Calu3 (cell line): ENCODE measurements around the gene BTBD1. TPM values are rescaled to one million over a fixed set of nuclear protein-coding genes. Genes with fewer than 3 reads are reported as not detected.
A peak's percentile ranks its signal among the peaks of the same experiment; 100 is the strongest.
"Not testable (repeated sequence)": the region's sequence is repeated elsewhere in the genome, so short reads cannot be mapped to it uniquely, and the experiment has no call there.

ENCODE experiments used
- BruUV-seq: library from RNA; stranded (reverse); fragments of 400-500 nt; replicated peaks from 2 replicates; lab custom pipeline; 2021; lab: Mats Ljungman, UMichigan
- CTCF ChIA-PET: fragments of 300-600 bp; sonication (Branson Sonifier 250); formaldehyde crosslinking; loops from one replicate; lab custom pipeline; 2022; ENCODE audit warnings: antibody characterized with exemption; lab: Charles Lee
- DNase-seq: peaks from one replicate; pipeline ENCODE4 v3.0.0; 2022
- H3K27ac Mint-ChIP-seq: one replicate; pipeline ENCODE4 v1.8.0; 2022; ENCODE audit warnings: mixed read lengths; ENCODE audit not compliant: unreplicated experiment
- H3K27me3 Mint-ChIP-seq: one replicate; pipeline ENCODE4 v1.8.0; 2022; ENCODE audit warnings: mixed read lengths; ENCODE audit not compliant: unreplicated experiment
- H3K36me3 Mint-ChIP-seq: one replicate; pipeline ENCODE4 v1.8.0; 2022; ENCODE audit warnings: mild to moderate bottlenecking, moderate library complexity, mixed read lengths; ENCODE audit not compliant: insufficient read depth, unreplicated experiment
- H3K4me1 Mint-ChIP-seq: one replicate; pipeline ENCODE4 v1.8.0; 2022; ENCODE audit warnings: mild to moderate bottlenecking, low read depth, mixed read lengths; ENCODE audit not compliant: unreplicated experiment
- H3K4me3 Mint-ChIP-seq: one replicate; pipeline ENCODE4 v1.8.0; 2022; ENCODE audit warnings: mild to moderate bottlenecking, low read depth, moderate library complexity, mixed read lengths; ENCODE audit not compliant: unreplicated experiment
- H3K9me3 Mint-ChIP-seq: one replicate; pipeline ENCODE4 v1.8.0; 2022; ENCODE audit warnings: low read depth, mixed read lengths; ENCODE audit not compliant: unreplicated experiment
- intact Hi-C: fragments of 100-400 bp; cut with micrococcal nuclease; formaldehyde crosslinking; loops from one replicate; pipeline ENCODE4 v1.10.0; 2022; ENCODE audit not compliant: unreplicated experiment
- total RNA-seq: library from RNA; stranded (reverse); gene quantifications from 2 replicates; pipeline ENCODE4 v1.2.3, GENCODE V29; 2022
- TF ChIP-seq, protein P1 (sequence below): fragments of 200-600 bp; IDR thresholded peaks from one replicate; pipeline ENCODE4 v1.8.0; 2022; ENCODE audit warnings: antibody characterized with exemption; ENCODE audit not compliant: unreplicated experiment

BTBD1 gene
- total RNA-seq, 1 experiment from 2014 or later = 73.2 TPM

DNA sequence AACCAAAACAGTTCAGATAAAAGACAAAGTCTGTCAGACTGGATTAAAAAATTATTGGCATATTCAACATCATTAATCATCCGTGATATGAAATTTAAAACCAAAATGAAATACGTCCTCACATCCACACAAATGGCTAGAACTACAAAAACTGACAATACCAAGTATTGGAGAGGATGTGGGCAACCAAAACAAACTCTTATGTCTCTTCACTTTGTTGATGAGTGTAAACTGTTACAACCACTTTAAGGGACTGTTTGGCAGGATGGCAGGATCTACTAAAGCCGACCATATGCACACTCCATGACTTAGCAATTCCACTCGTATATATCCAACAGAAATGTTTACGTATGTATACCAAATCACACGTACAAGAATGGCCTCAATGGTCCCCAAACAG is 30.8 kb downstream of the BTBD1 start:
- BruUV-seq = no TSS peak
- TF ChIP-seq, protein P1, sequence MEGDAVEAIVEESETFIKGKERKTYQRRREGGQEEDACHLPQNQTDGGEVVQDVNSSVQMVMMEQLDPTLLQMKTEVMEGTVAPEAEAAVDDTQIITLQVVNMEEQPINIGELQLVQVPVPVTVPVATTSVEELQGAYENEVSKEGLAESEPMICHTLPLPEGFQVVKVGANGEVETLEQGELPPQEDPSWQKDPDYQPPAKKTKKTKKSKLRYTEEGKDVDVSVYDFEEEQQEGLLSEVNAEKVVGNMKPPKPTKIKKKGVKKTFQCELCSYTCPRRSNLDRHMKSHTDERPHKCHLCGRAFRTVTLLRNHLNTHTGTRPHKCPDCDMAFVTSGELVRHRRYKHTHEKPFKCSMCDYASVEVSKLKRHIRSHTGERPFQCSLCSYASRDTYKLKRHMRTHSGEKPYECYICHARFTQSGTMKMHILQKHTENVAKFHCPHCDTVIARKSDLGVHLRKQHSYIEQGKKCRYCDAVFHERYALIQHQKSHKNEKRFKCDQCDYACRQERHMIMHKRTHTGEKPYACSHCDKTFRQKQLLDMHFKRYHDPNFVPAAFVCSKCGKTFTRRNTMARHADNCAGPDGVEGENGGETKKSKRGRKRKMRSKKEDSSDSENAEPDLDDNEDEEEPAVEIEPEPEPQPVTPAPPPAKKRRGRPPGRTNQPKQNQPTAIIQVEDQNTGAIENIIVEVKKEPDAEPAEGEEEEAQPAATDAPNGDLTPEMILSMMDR = no peak

DNA sequence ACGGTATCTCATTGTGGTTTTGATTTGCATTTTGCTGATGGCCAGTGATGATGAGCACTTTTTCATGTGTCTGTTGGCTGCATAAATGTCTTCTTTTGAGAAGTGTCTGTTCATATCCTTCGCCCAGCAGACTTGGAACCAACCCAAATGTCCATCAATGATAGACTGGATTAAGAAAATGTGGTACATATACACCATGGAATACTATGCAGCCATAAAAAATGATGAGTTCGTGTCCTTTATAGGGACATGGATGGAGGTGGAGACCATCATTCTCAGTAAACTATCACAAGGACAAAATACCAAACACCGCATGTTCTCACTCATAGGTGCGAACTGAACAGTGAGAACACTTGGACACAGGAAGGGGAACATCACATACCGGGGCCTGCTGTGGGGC is 35.8 kb downstream of the BTBD1 start:
- BruUV-seq, H3K4me3 Mint-ChIP-seq, H3K27me3 Mint-ChIP-seq, H3K9me3 Mint-ChIP-seq, DNase-seq, H3K27ac Mint-ChIP-seq, CTCF ChIA-PET, intact Hi-C loops: not testable (repeated sequence)
- H3K4me1 Mint-ChIP-seq = peaks cover 16% of the 10 kb centered on the region
- H3K36me3 Mint-ChIP-seq = peaks cover 20% of the 10 kb centered on the region

More for the DNA sequence above, 30.8 kb downstream of the BTBD1 start:
- intact Hi-C loops = no loop called here
- DNase-seq = no peak
- Mint-ChIP-seq H3K4me1 (no peaks in the 10 kb centered on the region), H3K9me3 (peaks cover 2% of the 10 kb centered on the region), H3K36me3 (peaks cover 39% of the 10 kb centered on the region), H3K4me3 (no peak overlapping the region), H3K27me3 (no peaks in the 10 kb centered on the region), H3K27ac (no peak overlapping the region)
- CTCF ChIA-PET = no interaction called here

DNA sequence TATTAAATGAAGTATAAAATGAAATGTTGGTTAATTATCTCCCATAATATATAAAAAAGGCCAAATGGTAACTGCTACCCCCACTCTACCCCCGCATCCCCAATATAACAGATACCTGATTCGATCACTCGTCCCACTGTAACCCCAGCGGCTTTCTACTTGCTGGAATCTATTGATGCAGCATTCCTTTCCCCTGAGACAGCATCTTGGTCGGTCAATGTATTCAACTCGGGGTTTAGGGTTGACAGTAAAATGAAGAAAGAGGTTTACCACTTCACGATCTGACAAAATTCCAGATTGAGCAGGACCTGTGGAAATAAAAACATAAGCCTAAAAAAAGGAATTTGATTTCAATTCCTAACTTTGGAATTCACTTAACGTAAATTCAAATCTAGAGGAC is 37.0 kb downstream of the BTBD1 start:
- Mint-ChIP-seq H3K36me3 (peaks cover 20% of the 10 kb centered on the region), H3K9me3 (peaks cover 2% of the 10 kb centered on the region), H3K27me3 (no peaks in the 10 kb centered on the region), H3K27ac (no peak overlapping the region), H3K4me1 (peaks cover 16% of the 10 kb centered on the region), H3K4me3 (no peak overlapping the region)
- TF ChIP-seq, protein P1 = no peak
- BruUV-seq = no TSS peak
- peak; percentile 28 for DNase-seq
- intact Hi-C loops = no loop called here
- CTCF ChIA-PET = no interaction called here

DNA sequence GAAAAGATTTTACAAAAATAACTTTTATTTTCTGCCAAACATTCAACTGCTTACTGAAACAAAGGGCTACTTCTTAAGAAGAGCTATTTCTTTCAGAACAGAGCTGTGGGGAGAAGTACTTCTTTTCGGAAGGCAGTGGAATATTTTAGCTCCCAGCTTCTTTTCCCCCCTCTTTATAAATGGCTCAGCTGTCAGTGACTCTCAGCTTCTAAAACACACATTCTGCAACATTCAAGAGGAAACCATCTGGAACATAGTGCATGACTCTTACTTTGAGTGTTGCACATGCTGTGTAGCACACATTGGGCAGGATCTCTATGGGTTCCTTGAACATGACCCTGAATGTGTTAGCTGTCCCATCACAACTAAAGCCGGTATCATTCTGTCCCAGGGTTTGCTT is 48.6 kb downstream of the BTBD1 start:
- H3K27ac Mint-ChIP-seq = no peak overlapping the region
- H3K27me3 Mint-ChIP-seq = no peaks in the 10 kb centered on the region
- BruUV-seq = no TSS peak
- no peak overlapping the region for H3K4me3 Mint-ChIP-seq
- peaks cover 15% of the 10 kb centered on the region for H3K36me3 Mint-ChIP-seq
- H3K9me3 Mint-ChIP-seq = no peaks in the 10 kb centered on the region
- DNase-seq = no peak
- CTCF ChIA-PET = interaction anchor here (0.5 kb wide), 2 partner anchors 32 to 403 kb away, joined by 3 to 5 read pairs; no protein-coding TSS in a partner anchor
- intact Hi-C loops = no loop called here
- H3K4me1 Mint-ChIP-seq = peaks cover 7% of the 10 kb centered on the region
- TF ChIP-seq, protein P1 = no peak

DNA sequence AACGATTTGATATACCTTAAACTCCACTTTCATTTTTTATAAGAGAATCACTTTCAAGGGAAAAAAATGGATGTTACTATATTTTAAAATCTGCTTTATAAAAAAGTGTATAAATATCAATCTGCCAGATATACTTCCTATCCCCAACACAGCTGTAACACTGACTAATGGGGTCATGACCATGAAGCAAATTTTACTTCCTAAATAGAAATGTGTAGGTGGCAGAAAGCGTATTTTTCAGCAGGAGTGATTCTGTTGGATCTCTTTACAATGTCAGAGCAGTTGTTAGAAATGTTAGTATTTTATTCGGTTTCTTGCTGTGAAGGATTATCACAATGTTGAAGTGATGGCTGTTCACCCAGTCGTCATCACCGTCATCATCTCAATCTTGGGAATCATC is 50.1 kb downstream of the BTBD1 start:
- H3K27me3 Mint-ChIP-seq = no peaks in the 10 kb centered on the region
- DNase-seq = no peak
- BruUV-seq = TSS peak; percentile 17
- H3K9me3 Mint-ChIP-seq = peaks cover 6% of the 10 kb centered on the region
- H3K4me1 Mint-ChIP-seq = peaks cover 19% of the 10 kb centered on the region
- CTCF ChIA-PET = no interaction called here
- intact Hi-C loops = no loop called here
- peaks cover 22% of the 10 kb centered on the region for H3K36me3 Mint-ChIP-seq
- no peak overlapping the region for H3K4me3 Mint-ChIP-seq
- no peak overlapping the region for H3K27ac Mint-ChIP-seq
- TF ChIP-seq, protein P1 = no peak
